H1 (cell line): Measurements from ENCODE around the gene ACMSD.

Experiments
- CTBP2 ChIP-seq: IDR thresholded peaks from 2 replicates; pipeline ENCODE4 v1.7.0; 2011; ENCODE audit warnings: borderline replicate concordance, mild to moderate bottlenecking, moderate library complexity, mixed read lengths, low read length; ENCODE audit not compliant: insufficient read depth, insufficient read length
- CTCF ChIP-seq, 3 experiments: IDR thresholded peaks; 1 replicate in 2 of 3; 2 replicates in 1 of 3; pipeline versions ENCODE4 v1.5.1 to v1.6.1; 2011; ENCODE audit warnings: low read length in 3 of 3, mild to moderate bottlenecking in 3 of 3, inconsistent platforms in 2 of 3, low read depth in 1 of 3, moderate library complexity in 1 of 3; ENCODE audit not compliant: insufficient read depth in 1 of 3; ENCODE audit errors: control extremely low read depth in 1 of 3
- EZH2 ChIP-seq: fragments of 200-600 bp; sonication (generic); IDR thresholded peaks from 2 replicates; pipeline ENCODE4 v1.7.1; 2012; ENCODE audit warnings: low read depth, mild to moderate bottlenecking, moderate library complexity, low read length, inconsistent platforms; ENCODE audit not compliant: severe bottlenecking
- HDAC2 ChIP-seq, 2 experiments: fragments of 300-600 bp in 1 of 2; sonication (generic) in 1 of 2; IDR thresholded peaks; 2 replicates each; pipeline ENCODE4 v1.6.1; 2011 to 2012; ENCODE audit warnings: low read depth in 2 of 2, low read length in 2 of 2, mild to moderate bottlenecking in 2 of 2, moderate library complexity in 2 of 2, borderline replicate concordance in 1 of 2, inconsistent platforms in 1 of 2
- JUND ChIP-seq: IDR thresholded peaks from 2 replicates; pipeline ENCODE4 v1.6.1; 2011; ENCODE audit warnings: mild to moderate bottlenecking, improper control_type of control experiment, low read length
- POLR2A ChIP-seq, 2 experiments: IDR thresholded peaks; 1 replicate in 1 of 2; 2 replicates in 1 of 2; pipeline ENCODE4 v1.6.1; 2011; ENCODE audit warnings: low read depth in 2 of 2, low read length in 2 of 2, mild to moderate bottlenecking in 2 of 2; ENCODE audit errors: control extremely low read depth in 1 of 2
- POLR2AphosphoS5 ChIP-seq: IDR thresholded peaks from 2 replicates; pipeline ENCODE4 v1.6.1; 2011; ENCODE audit warnings: low read depth, low read length
- RAD21 ChIP-seq, 2 experiments: IDR thresholded peaks in 1 of 2; conservative IDR thresholded peaks in 1 of 2; 2 replicates each; pipeline ENCODE4 v1.6.1; 2011; ENCODE audit warnings: low read depth in 2 of 2, low read length in 2 of 2, improper control_type of control experiment in 1 of 2, inconsistent platforms in 1 of 2, mild to moderate bottlenecking in 1 of 2, moderate library complexity in 1 of 2
- SIN3A ChIP-seq, 2 experiments: IDR thresholded peaks in 1 of 2; conservative IDR thresholded peaks in 1 of 2; 2 replicates each; pipeline ENCODE4 v1.6.1; 2011 to 2012; ENCODE audit warnings: low read length in 2 of 2, improper control_type of control experiment in 1 of 2, low read depth in 1 of 2, mild to moderate bottlenecking in 1 of 2
- SUZ12 ChIP-seq: fragments of 200-600 bp; sonication (generic); IDR thresholded peaks from 2 replicates; pipeline ENCODE4 v1.6.1; 2012; ENCODE audit warnings: mild to moderate bottlenecking, inconsistent platforms, low read length, moderate library complexity, mixed read lengths
- TEAD4 ChIP-seq: IDR thresholded peaks from 2 replicates; pipeline ENCODE4 v1.6.1; 2012; ENCODE audit warnings: low read depth, low read length, inconsistent platforms, mixed read lengths
- YY1 ChIP-seq: IDR thresholded peaks from 2 replicates; pipeline ENCODE4 v1.6.1; 2011; ENCODE audit warnings: low read depth, mild to moderate bottlenecking, low read length
- TF ChIP-seq, protein P1 (sequence below): IDR thresholded peaks from 2 replicates; pipeline ENCODE4 v1.6.1; 2011; ENCODE audit warnings: low read depth, mild to moderate bottlenecking, low read length; ENCODE audit not compliant: insufficient read depth

GRCh38 chr2:134796373-134796772, 42.0 kb upstream of the ACMSD start:
- TF ChIP-seq SUZ12, result no peak
- TF ChIP-seq HDAC2 (IDR thresholded peaks at IDR 0.05; ENCODE audit: borderline replicate concordance in 1 of 2, low read depth in 2 of 2, low read length in 2 of 2), result no peak
- no peak for TF ChIP-seq EZH2
- TF ChIP-seq JUND, result no peak
- no peak for TF ChIP-seq TEAD4
- no peak for TF ChIP-seq CTCF (IDR thresholded peaks at IDR 0.05; ENCODE audit: control extremely low read depth in 1 of 3, insufficient read depth in 1 of 3, low read depth in 1 of 3, low read length in 3 of 3)
- no peak for TF ChIP-seq POLR2A (IDR thresholded peaks at IDR 0.05; ENCODE audit: control extremely low read depth in 1 of 2, low read depth in 2 of 2, low read length in 2 of 2)
- TF ChIP-seq SIN3A (conservative IDR thresholded peaks at IDR 0.05 in 1 of 2, IDR thresholded peaks at IDR 0.05 in 1 of 2; ENCODE audit: low read depth in 1 of 2, low read length in 2 of 2), result no peak
- TF ChIP-seq YY1, result no peak
- no peak for TF ChIP-seq RAD21 (IDR thresholded peaks at IDR 0.05 in 1 of 2, conservative IDR thresholded peaks at IDR 0.05 in 1 of 2; ENCODE audit: low read depth in 2 of 2, low read length in 2 of 2)
- TF ChIP-seq CTBP2, result no peak
- no peak for TF ChIP-seq POLR2AphosphoS5
- TF ChIP-seq, protein P1, sequence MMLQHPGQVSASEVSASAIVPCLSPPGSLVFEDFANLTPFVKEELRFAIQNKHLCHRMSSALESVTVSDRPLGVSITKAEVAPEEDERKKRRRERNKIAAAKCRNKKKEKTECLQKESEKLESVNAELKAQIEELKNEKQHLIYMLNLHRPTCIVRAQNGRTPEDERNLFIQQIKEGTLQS, result no peak
